HepG2 (cell line): ENCODE data around the gene CLDN7. TPM values are rescaled to one million over a fixed set of nuclear protein-coding genes. Genes with fewer than 3 reads are reported as not detected.

Source experiments
- BHLHE40 ChIP-seq: IDR thresholded peaks from 2 replicates; pipeline ENCODE4 v1.6.1; 2011; ENCODE audit warnings: low read length, improper control_type of control experiment
- BRD4 ChIP-seq: sonication (generic); formaldehyde crosslinking; IDR thresholded peaks from 2 replicates; pipeline ENCODE4 v1.4.0; 2020; ENCODE audit warnings: missing genetic modification reagents
- ELK4 ChIP-seq: sonication (generic); formaldehyde crosslinking; IDR thresholded peaks from 2 replicates; pipeline ENCODE4 v1.9.0; 2021; ENCODE audit warnings: missing genetic modification reagents, borderline replicate concordance
- EP300 ChIP-seq, 3 experiments: sonication (generic) in 1 of 3; formaldehyde crosslinking in 1 of 3; IDR thresholded peaks; 2 replicates each; pipeline versions ENCODE4 v1.5.1 to v1.6.1; 2011 to 2020; ENCODE audit warnings: low read depth in 2 of 3, low read length in 2 of 3, borderline replicate concordance in 1 of 3, improper control_type of control experiment in 1 of 3, mild to moderate bottlenecking in 1 of 3, missing genetic modification reagents in 1 of 3, moderate library complexity in 1 of 3
- FOXK1 ChIP-seq: sonication (generic); formaldehyde crosslinking; IDR thresholded peaks from 2 replicates; pipeline ENCODE4 v1.4.0; 2020; ENCODE audit warnings: low read depth, missing genetic modification reagents, borderline replicate concordance
- HMG20A ChIP-seq: IDR thresholded peaks from 2 replicates; pipeline ENCODE4 v1.6.1; 2016; ENCODE audit warnings: borderline replicate concordance
- HNRNPK ChIP-seq: fragments of 200-400 bp; formaldehyde crosslinking; IDR thresholded peaks from 2 replicates; pipeline ENCODE4 v1.6.1; 2018; ENCODE audit warnings: low read length, low read depth, moderate library complexity, mild to moderate bottlenecking; ENCODE audit not compliant: poor library complexity, severe bottlenecking
- NFATC3 ChIP-seq: sonication (generic); formaldehyde crosslinking; IDR thresholded peaks from 2 replicates; pipeline ENCODE4 v1.5.1; 2020; ENCODE audit warnings: mild to moderate bottlenecking, missing genetic modification reagents
- POLR2G ChIP-seq: fragments of 200-400 bp; formaldehyde crosslinking; IDR thresholded peaks from 2 replicates; pipeline ENCODE4 v1.6.1; 2018; ENCODE audit warnings: mild to moderate bottlenecking, low read depth, low read length, moderate library complexity
- RARA ChIP-seq: IDR thresholded peaks from 2 replicates; pipeline ENCODE4 v1.6.1; 2016; ENCODE audit warnings: missing genetic modification reagents, missing compliant biosample characterization
- SATB2 ChIP-seq: sonication (generic); formaldehyde crosslinking; IDR thresholded peaks from 2 replicates; pipeline ENCODE4 v1.5.0; 2020; ENCODE audit warnings: missing genetic modification reagents
- STAT5B ChIP-seq: sonication (generic); formaldehyde crosslinking; IDR thresholded peaks from 2 replicates; pipeline ENCODE4 v1.4.0; 2020; ENCODE audit warnings: missing genetic modification reagents
- TAF15 ChIP-seq: fragments of 200-400 bp; formaldehyde crosslinking; IDR thresholded peaks from one replicate; pipeline ENCODE4 v1.6.1; 2018; ENCODE audit warnings: mild to moderate bottlenecking, low read depth, low read length; ENCODE audit not compliant: poor library complexity, severe bottlenecking
- TBP ChIP-seq: sonication (generic); formaldehyde crosslinking; IDR thresholded peaks from 2 replicates; pipeline ENCODE4 v1.5.0; 2020; ENCODE audit warnings: missing genetic modification reagents
- YEATS4 ChIP-seq: sonication (generic); formaldehyde crosslinking; IDR thresholded peaks from 2 replicates; pipeline ENCODE4 v1.4.0; 2020; ENCODE audit warnings: missing genetic modification reagents, borderline replicate concordance
- ZNF235 ChIP-seq: sonication (generic); formaldehyde crosslinking; IDR thresholded peaks from 2 replicates; pipeline ENCODE4 v1.8.1; 2023; ENCODE audit warnings: mild to moderate bottlenecking, missing genetic modification reagents, borderline replicate concordance
- ZNF446 ChIP-seq: sonication (generic); formaldehyde crosslinking; IDR thresholded peaks from 2 replicates; pipeline ENCODE4 v1.5.0; 2020; ENCODE audit warnings: mild to moderate bottlenecking, missing genetic modification reagents
- ZNF563 ChIP-seq: sonication (generic); formaldehyde crosslinking; IDR thresholded peaks from 2 replicates; pipeline ENCODE4 v1.8.0; 2022; ENCODE audit warnings: mild to moderate bottlenecking, moderate library complexity, missing genetic modification reagents
- ZNF580 ChIP-seq: IDR thresholded peaks from 2 replicates; pipeline ENCODE4 v1.6.1; 2016; ENCODE audit warnings: low read depth, borderline replicate concordance
- polyA plus RNA-seq, 8 experiments: library from polyadenylated mRNA; depleted of rRNA in 3 of 8; stranded (reverse) in 7 of 8; unstranded in 1 of 8; fragments of >200 nt; fragmentation: Illumina TruSeq in 4 of 8; extraction: Trizol in 4 of 8; gene quantifications; 2 replicates each; pipeline versions ENCODE4 v1.2.1 to v1.2.3, GENCODE V29; 2011 to 2016; ENCODE audit warnings: low read depth in 4 of 8, missing spikeins in 1 of 8, mixed read lengths in 1 of 8; ENCODE audit not compliant: insufficient read depth in 1 of 8
- total RNA-seq, 5 experiments: library from RNA; depleted of rRNA; stranded (reverse); fragments of >200 nt; fragmentation: Illumina TruSeq; extraction: Trizol; gene quantifications; 2 replicates each; pipeline ENCODE4 v1.2.3, GENCODE V29; 2016; ENCODE audit warnings: low read depth in 1 of 5
- TF ChIP-seq, protein P1 (sequence below): fragments of 450-650 bp; IDR thresholded peaks from 2 replicates; pipeline ENCODE4 v1.6.1; 2017; ENCODE audit warnings: mild to moderate bottlenecking
- TF ChIP-seq, protein P2 (sequence below): IDR thresholded peaks from 2 replicates; pipeline ENCODE4 v1.6.1; 2016

The CLDN7 gene
- total and polyA plus RNA-seq, 2 of the 13 experiments (the other 11 are each of a cell fraction or from before 2014, with no cell fraction given), result not detected

DNA sequence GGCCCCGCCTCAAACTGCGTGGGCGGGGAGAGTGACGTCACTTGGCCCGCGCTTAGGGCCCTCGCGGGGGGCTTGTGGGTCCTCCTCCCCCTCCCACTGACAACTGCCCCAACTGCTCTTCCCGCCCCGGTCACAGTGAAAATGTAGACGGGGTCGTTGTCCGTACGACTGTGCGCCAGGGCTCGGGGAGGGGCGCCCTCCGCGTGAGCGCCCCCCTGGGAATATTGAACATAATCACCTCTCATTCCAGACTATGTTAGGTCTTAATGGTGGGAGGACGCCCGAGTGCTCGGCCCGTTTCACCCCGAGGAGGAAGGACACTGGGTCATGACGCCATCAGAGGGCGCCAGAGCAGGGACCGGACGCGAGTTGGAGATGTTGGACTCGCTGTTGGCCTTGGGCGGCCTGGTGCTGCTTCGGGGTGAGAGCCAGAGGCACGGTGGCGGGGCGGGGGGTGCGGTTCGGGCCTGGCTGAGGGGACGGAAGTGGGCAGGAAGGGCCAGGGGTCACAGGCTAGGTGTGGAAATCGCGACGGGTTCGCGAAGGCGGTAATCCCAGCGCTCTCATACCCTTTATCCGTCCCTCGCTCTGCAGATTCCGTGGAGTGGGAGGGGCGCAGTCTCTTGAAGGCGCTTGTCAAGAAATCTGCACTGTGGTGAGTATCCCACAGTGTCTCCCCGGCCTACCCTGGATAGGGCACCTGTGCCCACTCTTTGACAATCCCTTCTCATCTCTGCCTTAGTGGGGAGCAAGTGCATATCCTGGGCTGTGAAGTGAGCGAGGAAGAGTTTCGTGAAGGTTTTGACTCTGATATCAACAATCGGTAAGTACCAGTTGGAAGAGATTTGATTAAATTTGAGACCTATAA, 9.9 kb downstream of the CLDN7 start, which contains the start of gene ELP5 (continued):
- TF ChIP-seq BRD4, result peak; percentile 81
- peak; percentile 84 for TF ChIP-seq TAF15
- TF ChIP-seq FOXK1 (CRISPR knock-in tag), result 0 out of 2 replicates have a peak, but pooled peaks have one; percentile 1
- TF ChIP-seq, protein P1, sequence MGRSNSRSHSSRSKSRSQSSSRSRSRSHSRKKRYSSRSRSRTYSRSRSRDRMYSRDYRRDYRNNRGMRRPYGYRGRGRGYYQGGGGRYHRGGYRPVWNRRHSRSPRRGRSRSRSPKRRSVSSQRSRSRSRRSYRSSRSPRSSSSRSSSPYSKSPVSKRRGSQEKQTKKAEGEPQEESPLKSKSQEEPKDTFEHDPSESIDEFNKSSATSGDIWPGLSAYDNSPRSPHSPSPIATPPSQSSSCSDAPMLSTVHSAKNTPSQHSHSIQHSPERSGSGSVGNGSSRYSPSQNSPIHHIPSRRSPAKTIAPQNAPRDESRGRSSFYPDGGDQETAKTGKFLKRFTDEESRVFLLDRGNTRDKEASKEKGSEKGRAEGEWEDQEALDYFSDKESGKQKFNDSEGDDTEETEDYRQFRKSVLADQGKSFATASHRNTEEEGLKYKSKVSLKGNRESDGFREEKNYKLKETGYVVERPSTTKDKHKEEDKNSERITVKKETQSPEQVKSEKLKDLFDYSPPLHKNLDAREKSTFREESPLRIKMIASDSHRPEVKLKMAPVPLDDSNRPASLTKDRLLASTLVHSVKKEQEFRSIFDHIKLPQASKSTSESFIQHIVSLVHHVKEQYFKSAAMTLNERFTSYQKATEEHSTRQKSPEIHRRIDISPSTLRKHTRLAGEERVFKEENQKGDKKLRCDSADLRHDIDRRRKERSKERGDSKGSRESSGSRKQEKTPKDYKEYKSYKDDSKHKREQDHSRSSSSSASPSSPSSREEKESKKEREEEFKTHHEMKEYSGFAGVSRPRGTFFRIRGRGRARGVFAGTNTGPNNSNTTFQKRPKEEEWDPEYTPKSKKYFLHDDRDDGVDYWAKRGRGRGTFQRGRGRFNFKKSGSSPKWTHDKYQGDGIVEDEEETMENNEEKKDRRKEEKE, result no peak
- peak; percentile 59; the same call in 1 of the 2 replicates for TF ChIP-seq ZNF580 (CRISPR knock-in tag)
- TF ChIP-seq TBP (CRISPR knock-in tag), result no peak
- TF ChIP-seq POLR2G, result peak; percentile 88
- 0 out of 2 replicates have a peak, but pooled peaks have one; percentile 73 for TF ChIP-seq ZNF235
- peak; percentile 72; the same call in 1 of the 2 replicates for TF ChIP-seq YEATS4 (CRISPR knock-in tag)
- no peak for TF ChIP-seq ZNF446 (CRISPR knock-in tag)
- TF ChIP-seq HMG20A (CRISPR knock-in tag), result no peak
- TF ChIP-seq BHLHE40, result no peak; the same call in 1 of the 2 replicates
- peak; percentile 46 for TF ChIP-seq HNRNPK
- TF ChIP-seq ELK4 (CRISPR knock-in tag), result no peak
- TF ChIP-seq ZNF563 (CRISPR knock-in tag), result peak; percentile 57
- TF ChIP-seq RARA, result peak; percentile 75
- peak in 1 of 2 experiments; percentile 27; a peak in 1 of 4 replicates for TF ChIP-seq EP300 (IDR thresholded peaks at IDR 0.05; ENCODE audit: low read depth in 2 of 2, low read length in 2 of 2)
- 0 out of 2 replicates have a peak, but pooled peaks have one; percentile 23 for TF ChIP-seq EP300 (CRISPR knock-in tag; IDR thresholded peaks at IDR 0.05; ENCODE audit: borderline replicate concordance)
- TF ChIP-seq, protein P2, sequence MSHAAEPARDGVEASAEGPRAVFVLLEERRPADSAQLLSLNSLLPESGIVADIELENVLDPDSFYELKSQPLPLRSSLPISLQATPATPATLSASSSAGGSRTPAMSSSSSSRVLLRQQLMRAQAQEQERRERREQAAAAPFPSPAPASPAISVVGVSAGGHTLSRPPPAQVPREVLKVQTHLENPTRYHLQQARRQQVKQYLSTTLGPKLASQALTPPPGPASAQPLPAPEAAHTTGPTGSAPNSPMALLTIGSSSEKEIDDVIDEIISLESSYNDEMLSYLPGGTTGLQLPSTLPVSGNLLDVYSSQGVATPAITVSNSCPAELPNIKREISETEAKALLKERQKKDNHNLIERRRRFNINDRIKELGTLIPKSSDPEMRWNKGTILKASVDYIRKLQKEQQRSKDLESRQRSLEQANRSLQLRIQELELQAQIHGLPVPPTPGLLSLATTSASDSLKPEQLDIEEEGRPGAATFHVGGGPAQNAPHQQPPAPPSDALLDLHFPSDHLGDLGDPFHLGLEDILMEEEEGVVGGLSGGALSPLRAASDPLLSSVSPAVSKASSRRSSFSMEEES (CRISPR knock-in tag), result peak; percentile 37; the same call in 1 of the 2 replicates
- no peak for TF ChIP-seq SATB2 (CRISPR knock-in tag)
- TF ChIP-seq NFATC3 (CRISPR knock-in tag), result no peak
- no peak for TF ChIP-seq STAT5B
